Duodenal mucosa (tissue), 2 donors: ENCODE data around the gene ABHD2.
A peak's percentile ranks its signal among the peaks of the same experiment; 100 is the strongest.

Experiments
- H3K27ac ChIP-seq: one replicate; pipeline ENCODE4 v1.7.0; 2013; ENCODE audit warnings: low read depth, low read length
- H3K27me3 ChIP-seq, 2 donors: one replicate each; pipeline ENCODE4 v1.7.0; 2013; ENCODE audit warnings: low read length in 2 of 2, control low read depth in 1 of 2; ENCODE audit not compliant: insufficient read depth in 2 of 2, control insufficient read depth in 1 of 2
- H3K36me3 ChIP-seq, 2 donors: one replicate each; pipeline ENCODE4 v1.7.0; 2013; ENCODE audit warnings: low read length in 2 of 2, control low read depth in 1 of 2; ENCODE audit not compliant: insufficient read depth in 2 of 2, control insufficient read depth in 1 of 2
- H3K4me1 ChIP-seq, 2 donors: one replicate each; pipeline ENCODE4 v1.7.0; 2013; ENCODE audit warnings: low read length in 2 of 2, control low read depth in 1 of 2; ENCODE audit not compliant: insufficient read depth in 2 of 2, control insufficient read depth in 1 of 2
- H3K4me3 ChIP-seq, 2 donors: one replicate each; pipeline ENCODE4 v1.7.0; 2013; ENCODE audit warnings: low read length in 2 of 2, low read depth in 1 of 2
- H3K9ac ChIP-seq, 2 donors: one replicate each; pipeline ENCODE4 v1.7.0; 2013; ENCODE audit warnings: low read length in 2 of 2, low read depth in 1 of 2
- H3K9me3 ChIP-seq, 2 donors: one replicate each; pipeline ENCODE4 v1.7.0; 2013; ENCODE audit warnings: low read length in 2 of 2, control low read depth in 1 of 2; ENCODE audit not compliant: control insufficient read depth in 1 of 2

ABHD2 gene

GRCh38 chr15:89144491-89144890 is 56.2 kb downstream of the ABHD2 start:
- H3K27ac ChIP-seq = no peak overlapping the region
- no peaks in the 10 kb centered on the region for H3K27me3 ChIP-seq
- peaks cover 4 to 7% of the 10 kb centered on the region in 2 donors for H3K4me1 ChIP-seq
- no peak overlapping the region for H3K9ac ChIP-seq
- peaks cover 6 to 20% of the 10 kb centered on the region in 2 donors for H3K36me3 ChIP-seq
- no peaks in the 10 kb centered on the region for H3K9me3 ChIP-seq
- H3K4me3 ChIP-seq = no peak overlapping the region

DNA sequence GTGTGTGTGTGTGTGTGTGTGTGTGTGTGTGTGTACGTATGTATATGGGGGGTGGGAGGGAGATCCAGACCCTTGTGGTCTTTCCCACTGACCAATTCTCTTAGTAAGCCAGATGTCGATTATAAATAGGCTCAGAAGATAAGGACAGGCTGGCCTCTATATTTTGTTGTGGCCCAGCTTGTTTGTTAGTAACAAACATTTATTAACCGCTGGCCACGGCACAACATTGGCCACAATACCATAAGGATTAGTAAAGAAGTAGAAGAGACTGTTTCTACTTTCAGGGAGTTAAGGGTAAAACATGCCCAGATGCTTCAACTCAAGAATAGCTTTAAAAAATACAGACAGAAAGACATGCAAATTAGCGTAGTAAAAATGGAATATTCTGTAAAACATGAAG is 58.1 kb downstream of the ABHD2 start:
- Histone ChIP-seq H3K9ac (no peak overlapping the region), H3K27ac (no peak overlapping the region), H3K4me3 (no peak overlapping the region), H3K4me1 (peaks cover 15 to 16% of the 10 kb centered on the region in 2 donors), H3K9me3 (no peaks in the 10 kb centered on the region), H3K27me3 (no peaks in the 10 kb centered on the region), H3K36me3 (peaks cover 6 to 10% of the 10 kb centered on the region in 2 donors)

GRCh38 chr15:89148126-89148525 is 59.9 kb downstream of the ABHD2 start:
- H3K4me3 ChIP-seq = no peak overlapping the region
- H3K27ac ChIP-seq = no peak overlapping the region
- H3K9ac ChIP-seq = no peak overlapping the region
- H3K36me3 ChIP-seq = peaks cover 9 to 19% of the 10 kb centered on the region in 2 donors
- H3K27me3 ChIP-seq = no peaks in the 10 kb centered on the region
- peaks cover 12 to 21% of the 10 kb centered on the region in 2 donors for H3K4me1 ChIP-seq
- H3K9me3 ChIP-seq = no peaks in the 10 kb centered on the region

DNA sequence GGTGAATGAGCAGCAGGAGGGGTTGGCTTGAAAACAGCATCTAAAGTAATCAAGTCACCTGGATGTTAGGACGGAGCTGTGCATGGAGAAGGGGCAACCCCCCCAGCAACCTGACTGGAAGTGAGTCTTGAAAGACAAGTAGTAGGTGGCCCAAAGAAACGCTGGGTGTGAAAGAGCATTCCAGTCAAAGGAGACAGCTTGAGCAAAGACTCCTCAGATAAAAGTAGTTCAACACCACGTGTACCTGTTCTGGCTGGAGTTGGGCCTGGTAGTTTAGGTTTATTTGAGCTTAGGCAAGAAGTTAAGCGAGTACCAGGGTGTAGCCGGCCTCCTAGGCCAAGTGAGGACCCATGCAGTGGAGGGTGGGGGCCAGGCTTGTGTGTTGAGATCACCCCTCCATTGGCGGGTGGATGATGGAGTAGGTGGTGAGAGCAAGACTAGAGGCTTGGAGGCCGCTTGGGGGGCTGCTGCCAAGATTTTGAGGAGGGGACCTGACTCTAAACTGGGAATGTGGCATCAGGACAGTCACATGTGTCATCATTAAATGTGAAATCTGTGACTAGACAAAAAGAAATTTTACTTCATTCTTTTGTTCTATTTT is 61.3 kb downstream of the ABHD2 start:
- Histone ChIP-seq H3K4me3 (no peak overlapping the region), H3K36me3 (peaks cover 13 to 30% of the 10 kb centered on the region in 2 donors), H3K9me3 (no peaks in the 10 kb centered on the region), H3K4me1 (peaks cover 12 to 21% of the 10 kb centered on the region in 2 donors), H3K9ac (no peak overlapping the region), H3K27me3 (no peaks in the 10 kb centered on the region), H3K27ac (no peak overlapping the region)

- no peaks in the 10 kb centered on the region for H3K27me3 ChIP-seq
- H3K27ac ChIP-seq = peak overlapping the region; percentile 2
These were observed 62.0 kb downstream of the ABHD2 start for GRCh38 chr15:89150287-89150686.

GRCh38 chr15:89150762-89151664 is 62.8 kb downstream of the ABHD2 start:
- Histone ChIP-seq H3K9me3 (no peaks in the 10 kb centered on the region), H3K4me1 (peaks cover 12 to 21% of the 10 kb centered on the region in 2 donors), H3K36me3 (peaks cover 22 to 40% of the 10 kb centered on the region in 2 donors), H3K4me3 (peak overlapping the region; percentile 4 to 14), H3K9ac (peak overlapping the region in 1 of 2 donors; percentile 19), H3K27ac (no peak overlapping the region), H3K27me3 (no peaks in the 10 kb centered on the region)

More at GRCh38 chr15:89150287-89150686, 62.0 kb downstream of the ABHD2 start:
- Histone ChIP-seq H3K9me3 (no peaks in the 10 kb centered on the region), H3K36me3 (peaks cover 16 to 34% of the 10 kb centered on the region in 2 donors), H3K9ac (no peak overlapping the region), H3K4me3 (peak overlapping the region; percentile 4 to 33), H3K4me1 (peaks cover 12 to 21% of the 10 kb centered on the region in 2 donors)

DNA sequence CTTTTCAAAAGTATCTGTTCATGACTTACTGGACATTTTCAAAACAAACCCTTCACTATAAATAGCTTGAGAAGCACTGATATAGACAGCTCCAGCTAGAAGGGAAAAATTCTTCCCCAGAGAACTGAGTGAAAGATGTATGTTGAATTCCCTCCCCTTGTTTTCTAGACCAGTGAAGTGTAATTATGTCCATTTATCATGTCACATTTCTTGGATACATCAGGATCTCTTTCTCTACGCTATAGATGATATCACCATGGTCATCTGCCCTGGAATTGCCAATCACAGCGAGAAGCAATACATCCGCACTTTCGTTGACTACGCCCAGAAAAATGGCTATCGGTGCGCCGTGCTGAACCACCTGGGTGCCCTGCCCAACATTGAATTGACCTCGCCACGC is 66.9 kb downstream of the ABHD2 start:
- Histone ChIP-seq H3K27ac (no peak overlapping the region), H3K36me3 (peaks cover 34 to 52% of the 10 kb centered on the region in 2 donors), H3K27me3 (no peaks in the 10 kb centered on the region), H3K9ac (no peak overlapping the region), H3K4me3 (no peak overlapping the region), H3K9me3 (no peaks in the 10 kb centered on the region), H3K4me1 (peaks cover 12 to 17% of the 10 kb centered on the region in 2 donors)

DNA sequence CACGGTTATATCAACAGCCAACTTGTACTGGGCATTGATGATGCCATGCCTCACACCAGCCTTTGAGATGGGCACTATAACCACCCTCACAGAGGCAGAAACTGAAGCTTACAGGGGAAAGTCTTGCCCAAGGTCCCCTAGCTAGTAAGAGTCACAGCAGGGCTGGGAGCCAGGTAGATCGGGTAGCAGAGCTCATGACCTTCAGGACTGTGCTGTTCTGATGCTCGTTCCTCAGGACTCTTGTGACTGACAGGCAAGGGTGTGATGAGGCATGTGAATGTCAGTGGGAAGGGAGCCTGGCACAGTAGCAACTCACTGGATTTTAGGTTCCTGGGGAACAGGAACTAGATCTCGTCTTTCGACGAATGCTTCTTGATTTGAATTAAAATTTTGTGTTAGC is 67.4 kb downstream of the ABHD2 start:
- H3K36me3 ChIP-seq = peaks cover 37 to 52% of the 10 kb centered on the region in 2 donors
- no peaks in the 10 kb centered on the region for H3K27me3 ChIP-seq
- no peak overlapping the region for H3K27ac ChIP-seq
- no peak overlapping the region for H3K4me3 ChIP-seq
- peaks cover 6 to 12% of the 10 kb centered on the region in 2 donors for H3K4me1 ChIP-seq
- H3K9me3 ChIP-seq = no peaks in the 10 kb centered on the region
- no peak overlapping the region for H3K9ac ChIP-seq

DNA sequence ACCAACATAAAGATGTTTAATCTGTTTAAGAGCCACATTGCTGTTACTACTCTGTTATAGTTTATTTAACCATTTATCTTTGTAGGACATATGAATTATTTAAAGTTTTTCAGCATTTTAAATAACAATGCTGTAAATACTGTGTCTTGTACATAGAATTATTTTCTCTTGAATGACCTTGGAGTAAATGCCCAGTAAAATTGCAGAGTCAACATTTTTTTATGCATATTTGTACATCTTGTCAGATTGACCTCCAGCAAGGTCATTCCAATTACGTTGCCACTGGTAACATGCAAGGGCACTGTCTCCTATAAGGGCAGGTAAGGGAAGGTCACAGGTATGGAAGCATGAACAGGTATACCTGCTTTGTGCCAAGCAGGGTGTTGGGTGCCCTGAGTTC is 68.8 kb downstream of the ABHD2 start:
- Histone ChIP-seq H3K4me3 (no peak overlapping the region), H3K9me3 (no peaks in the 10 kb centered on the region), H3K27ac (no peak overlapping the region), H3K36me3 (peaks cover 37 to 45% of the 10 kb centered on the region in 2 donors), H3K4me1 (no peaks in the 10 kb centered on the region), H3K27me3 (no peaks in the 10 kb centered on the region), H3K9ac (no peak overlapping the region)

DNA sequence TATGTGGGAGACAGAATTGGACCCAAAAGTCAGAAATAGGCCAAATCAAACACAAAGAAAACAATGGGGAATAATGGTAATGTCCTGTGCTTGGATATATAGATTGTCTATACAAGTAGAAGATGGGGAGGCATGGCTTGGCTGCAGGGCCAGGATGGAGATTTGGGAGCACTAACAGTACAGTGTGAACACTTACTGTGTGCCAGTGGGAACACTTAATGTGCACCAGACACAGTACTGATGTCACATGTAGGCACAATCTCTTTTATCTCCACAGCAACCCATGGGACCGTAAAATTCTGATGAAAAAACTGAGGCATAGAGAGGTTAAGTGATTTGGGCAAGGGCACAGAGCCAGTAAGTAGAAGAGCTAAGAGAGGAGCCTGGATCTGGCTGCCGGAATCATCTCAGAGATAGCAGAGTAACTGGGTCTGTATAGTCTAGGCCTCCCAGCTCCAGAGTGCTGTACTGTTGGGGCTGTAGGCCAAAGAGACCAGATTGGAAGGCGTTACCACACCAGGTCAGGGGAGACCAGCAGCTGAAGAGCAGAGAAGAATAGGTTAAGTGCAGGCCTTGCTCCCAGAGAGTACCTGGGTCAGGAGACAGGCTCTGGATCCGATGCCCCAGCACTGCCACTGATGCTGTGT is 69.8 kb downstream of the ABHD2 start:
- H3K9me3 ChIP-seq = no peaks in the 10 kb centered on the region
- no peaks in the 10 kb centered on the region for H3K4me1 ChIP-seq
- H3K36me3 ChIP-seq = peaks cover 29 to 39% of the 10 kb centered on the region in 2 donors
- H3K9ac ChIP-seq = no peak overlapping the region
- no peak overlapping the region for H3K27ac ChIP-seq
- no peaks in the 10 kb centered on the region for H3K27me3 ChIP-seq
- no peak overlapping the region for H3K4me3 ChIP-seq
